OCI-LY1 (cell line): Measurements from ENCODE around the gene ZSCAN9.

ENCODE experiments used
- EZH2 ChIP-seq: fragments of 200-600 bp; sonication (generic), shearing (Covaris generic); IDR thresholded peaks from 2 replicates; pipeline ENCODE4 v1.8.0; 2017; ENCODE audit warnings: borderline replicate concordance, mixed run types, mild to moderate bottlenecking, antibody characterized with exemption, low read length, moderate library complexity, mixed read lengths
- TF ChIP-seq, protein P1 (sequence below): fragments of 200-600 bp; sonication (generic), shearing (Covaris generic); IDR thresholded peaks from 2 replicates; pipeline ENCODE4 v1.5.1; 2017; ENCODE audit warnings: mild to moderate bottlenecking, antibody characterized with exemption, low read length, moderate library complexity, mixed read lengths

DNA sequence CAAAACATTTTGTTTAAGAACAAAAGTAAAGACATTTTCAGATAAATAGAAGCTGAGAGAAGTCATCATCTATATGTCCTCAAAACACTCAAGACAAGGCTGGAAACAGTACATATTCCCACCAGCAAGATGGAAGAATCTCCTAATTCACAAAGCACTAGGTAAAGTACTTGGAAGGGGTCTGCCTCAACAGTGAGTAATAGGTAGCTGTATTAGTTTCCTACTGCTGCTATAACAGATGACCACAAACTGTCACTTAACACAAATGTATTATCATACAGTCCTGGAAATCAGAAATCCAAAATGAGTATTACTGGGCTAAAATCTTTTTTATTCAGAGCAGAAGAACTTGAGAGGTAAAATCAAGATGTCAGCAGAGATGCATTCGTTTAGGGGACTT is 42.8 kb upstream of the ZSCAN9 start:
- TF ChIP-seq, protein P1, sequence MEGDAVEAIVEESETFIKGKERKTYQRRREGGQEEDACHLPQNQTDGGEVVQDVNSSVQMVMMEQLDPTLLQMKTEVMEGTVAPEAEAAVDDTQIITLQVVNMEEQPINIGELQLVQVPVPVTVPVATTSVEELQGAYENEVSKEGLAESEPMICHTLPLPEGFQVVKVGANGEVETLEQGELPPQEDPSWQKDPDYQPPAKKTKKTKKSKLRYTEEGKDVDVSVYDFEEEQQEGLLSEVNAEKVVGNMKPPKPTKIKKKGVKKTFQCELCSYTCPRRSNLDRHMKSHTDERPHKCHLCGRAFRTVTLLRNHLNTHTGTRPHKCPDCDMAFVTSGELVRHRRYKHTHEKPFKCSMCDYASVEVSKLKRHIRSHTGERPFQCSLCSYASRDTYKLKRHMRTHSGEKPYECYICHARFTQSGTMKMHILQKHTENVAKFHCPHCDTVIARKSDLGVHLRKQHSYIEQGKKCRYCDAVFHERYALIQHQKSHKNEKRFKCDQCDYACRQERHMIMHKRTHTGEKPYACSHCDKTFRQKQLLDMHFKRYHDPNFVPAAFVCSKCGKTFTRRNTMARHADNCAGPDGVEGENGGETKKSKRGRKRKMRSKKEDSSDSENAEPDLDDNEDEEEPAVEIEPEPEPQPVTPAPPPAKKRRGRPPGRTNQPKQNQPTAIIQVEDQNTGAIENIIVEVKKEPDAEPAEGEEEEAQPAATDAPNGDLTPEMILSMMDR, result no peak
- TF ChIP-seq EZH2, result no peak
